Occipital lobe (tissue), 2 donors: Measurements from ENCODE around the gene S100Z. TPM values are rescaled to one million over a fixed set of nuclear protein-coding genes. Genes with fewer than 3 reads are reported as not detected.
"Not testable (repeated sequence)": the region's sequence is repeated elsewhere in the genome, so short reads cannot be mapped to it uniquely, and the experiment has no call there.

Experiments used
- DNase-seq: peaks from one replicate; lab custom pipeline; 2025; lab: John Stamatoyannopoulos, UW
- total RNA-seq: library from RNA; depleted of rRNA; stranded (reverse); fragments of >200 nt; gene quantifications from one replicate; pipeline ENCODE4 v1.2.3, GENCODE V29; 2014

S100Z gene
- total RNA-seq, 1 donor from 2014 or later: 0.47 TPM

DNA sequence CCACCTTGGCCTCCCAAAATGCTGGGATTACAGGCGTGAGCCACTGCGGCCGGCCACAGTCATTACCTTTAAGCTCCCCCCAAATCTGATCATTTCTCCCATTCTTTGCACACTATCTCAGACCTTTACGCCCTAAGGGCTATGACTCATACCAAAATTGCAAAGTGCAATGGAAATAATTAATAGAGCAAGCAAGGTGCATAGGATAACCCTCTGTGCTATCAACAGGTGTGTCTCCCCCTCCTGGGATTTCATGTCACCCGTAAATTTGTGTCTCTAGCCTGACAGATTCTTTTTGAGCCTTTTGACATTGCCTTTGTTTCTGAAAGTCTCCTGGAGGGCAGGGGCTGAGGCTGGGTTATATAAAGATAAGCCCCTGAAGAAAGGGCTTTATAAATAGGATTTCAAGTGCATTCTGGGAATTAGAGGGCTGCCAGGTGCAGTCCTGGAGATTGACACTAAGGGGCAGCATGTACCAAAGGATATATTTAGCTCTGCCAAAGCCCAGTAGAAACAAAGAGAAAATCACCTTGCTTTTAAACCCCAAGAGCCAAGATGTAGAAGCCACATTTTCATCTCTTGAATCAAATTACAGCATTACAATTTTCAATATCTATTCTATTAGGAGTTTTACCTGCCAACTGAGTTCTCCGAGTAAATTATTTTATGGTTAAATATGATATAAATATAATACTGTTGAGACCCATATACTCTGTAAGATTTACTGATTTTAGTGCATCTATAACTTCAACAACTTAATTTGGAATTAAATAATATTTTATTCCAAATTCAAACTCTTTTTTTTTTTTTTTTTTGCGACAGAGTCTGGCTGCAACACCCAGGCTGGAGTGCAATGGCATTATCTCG, 18.2 kb downstream of the S100Z start:
- DNase-seq: peak; percentile 27

DNA sequence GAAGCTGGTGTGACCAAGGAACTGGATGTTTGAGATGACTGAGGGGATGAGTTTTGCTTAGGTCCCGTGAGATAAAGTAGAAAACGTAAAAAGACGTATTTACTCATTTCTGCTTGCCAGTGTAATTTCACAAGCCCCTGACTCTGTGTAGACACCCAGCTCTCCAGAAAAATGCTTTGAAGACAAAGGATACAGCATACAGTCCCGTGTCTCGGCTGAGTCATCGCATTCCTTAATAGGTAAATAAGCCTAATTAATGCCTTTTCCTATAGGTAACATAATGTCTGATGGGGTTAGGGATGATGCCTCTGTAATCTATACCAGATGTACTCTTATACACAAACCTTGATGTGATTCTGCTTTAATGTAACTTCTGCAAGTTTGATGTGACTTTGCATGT, 20.2 kb downstream of the S100Z start:
- no peak for DNase-seq

DNA sequence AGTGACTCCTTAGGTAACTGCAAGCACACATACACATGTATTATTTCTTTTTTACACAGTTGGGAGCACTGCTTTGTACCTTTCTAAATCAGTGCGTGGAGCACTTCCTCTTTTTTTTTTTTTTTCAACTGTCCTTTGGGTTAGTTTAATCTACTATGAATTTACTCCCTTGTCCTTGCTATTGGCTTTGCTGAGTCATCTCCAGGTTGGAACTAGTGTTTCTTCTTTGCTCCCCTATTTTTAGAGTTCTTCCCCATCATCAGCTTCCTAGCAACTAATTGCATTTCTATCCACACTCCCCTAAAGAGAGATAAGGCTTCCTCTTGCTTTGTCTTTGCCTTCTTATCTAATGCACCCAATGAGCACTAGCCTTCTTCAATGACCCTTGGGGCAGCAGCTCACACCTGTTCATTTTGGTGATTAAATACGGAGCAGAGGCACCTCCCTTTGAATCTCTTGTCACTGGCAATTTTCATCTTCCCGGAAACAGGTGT, 24.3 kb downstream of the S100Z start:
- no peak for DNase-seq

DNA sequence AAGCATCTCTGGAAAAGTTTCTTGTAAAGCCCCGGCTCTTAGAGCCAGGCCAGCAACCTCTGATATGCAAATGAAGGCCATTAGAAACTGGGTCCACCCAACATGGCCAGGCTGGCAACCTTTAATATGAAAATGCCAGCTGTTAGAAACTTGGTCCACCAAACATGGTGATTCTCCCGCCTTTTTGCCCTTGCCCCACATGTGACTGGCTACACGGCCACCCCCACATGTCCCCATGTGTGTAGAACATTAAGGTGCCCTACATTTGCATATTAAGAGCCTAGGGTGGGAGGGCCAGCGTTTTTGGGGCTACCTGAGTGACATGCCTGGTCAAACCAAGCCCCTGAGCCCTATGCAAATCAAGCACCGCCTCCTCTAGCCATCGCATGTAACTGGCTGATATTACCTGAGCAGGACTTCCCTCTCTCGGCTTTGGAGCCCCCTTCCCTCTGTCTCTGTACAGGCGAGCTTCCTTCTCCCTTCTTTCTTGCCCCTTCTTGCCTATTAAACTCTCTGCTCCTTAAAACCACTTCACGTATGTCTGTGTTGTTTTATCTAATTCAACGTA, 39.0 kb downstream of the S100Z start:
- DNase-seq: no peak

DNA sequence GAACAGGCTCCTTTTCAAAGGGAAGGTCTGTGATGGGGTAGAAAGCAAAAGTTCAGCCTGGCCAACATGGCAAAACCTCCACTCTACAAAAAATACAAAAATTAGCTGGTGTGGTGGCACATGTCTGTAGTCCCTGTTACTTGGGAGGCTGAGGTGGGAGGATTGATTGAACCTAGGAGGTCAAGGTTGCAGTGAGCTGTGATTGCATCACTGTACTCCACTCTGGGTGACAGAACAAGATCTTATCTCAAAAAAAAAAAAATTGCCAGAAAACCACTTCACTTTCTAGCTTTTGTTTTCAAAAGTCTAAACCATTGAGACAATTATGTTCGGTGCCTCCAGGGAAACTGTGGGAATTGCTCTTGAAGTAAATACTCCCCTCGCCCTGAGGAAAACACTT, 43.5 kb downstream of the S100Z start:
- no peak for DNase-seq

DNA sequence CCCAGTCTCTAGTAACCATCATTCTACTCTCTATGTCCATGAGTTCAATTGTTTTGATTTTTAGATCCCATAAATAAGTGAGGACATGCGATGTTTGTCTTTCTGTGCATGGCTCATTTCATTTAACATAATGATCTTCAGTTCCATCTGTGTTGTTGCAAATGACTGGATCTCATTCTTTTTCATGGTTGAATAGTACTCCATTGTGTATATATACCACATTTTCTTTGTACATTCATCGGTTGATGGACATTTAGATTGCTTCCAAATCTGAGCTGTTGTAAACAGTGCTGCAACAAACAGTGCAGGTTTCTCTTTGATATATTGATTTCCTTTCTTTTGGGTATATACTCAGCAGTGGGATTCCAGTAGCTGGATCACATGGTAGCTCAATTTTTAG, 46.4 kb downstream of the S100Z start:
- DNase-seq: no peak

DNA sequence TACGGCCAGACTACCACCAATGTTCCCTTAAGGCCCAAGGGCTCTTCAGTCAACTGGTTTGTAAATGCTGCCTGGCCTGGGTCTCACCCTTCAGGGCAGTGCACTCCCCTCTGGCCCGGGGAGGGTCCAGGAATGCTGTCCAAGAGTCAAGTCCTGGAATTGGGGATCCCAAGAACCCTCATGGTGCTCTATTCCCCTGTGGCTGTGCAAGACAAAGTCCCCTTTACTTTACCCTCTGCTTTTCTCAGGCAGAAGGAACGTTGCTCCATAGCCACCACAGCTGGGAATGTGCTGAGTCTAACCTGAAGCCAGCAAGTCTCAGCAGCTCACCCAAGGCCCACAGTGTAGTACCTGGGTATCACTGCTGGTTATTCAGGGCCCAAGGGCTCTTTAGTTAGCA, 51.7 kb downstream of the S100Z start:
- DNase-seq: no peak

DNA sequence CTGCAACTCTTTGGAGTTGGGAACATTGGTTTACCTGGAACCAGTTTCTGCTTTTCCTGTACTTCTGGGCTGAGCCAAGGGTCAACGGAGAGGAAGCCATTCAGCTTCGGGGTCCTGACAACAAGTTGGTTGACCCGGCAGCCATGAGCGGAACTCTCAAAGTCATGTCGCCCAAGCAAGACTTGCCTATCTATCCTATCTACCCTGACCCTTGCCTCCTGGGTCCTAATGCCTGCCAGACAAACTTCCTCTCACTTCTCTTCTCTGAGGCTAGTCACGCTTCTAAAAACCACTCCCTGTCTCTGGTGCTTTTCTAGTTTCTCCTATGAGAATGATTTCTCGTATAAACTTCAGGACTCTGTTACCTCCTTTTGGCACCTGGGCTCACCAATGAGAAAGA, 58.4 kb downstream of the S100Z start:
- no peak for DNase-seq

DNA sequence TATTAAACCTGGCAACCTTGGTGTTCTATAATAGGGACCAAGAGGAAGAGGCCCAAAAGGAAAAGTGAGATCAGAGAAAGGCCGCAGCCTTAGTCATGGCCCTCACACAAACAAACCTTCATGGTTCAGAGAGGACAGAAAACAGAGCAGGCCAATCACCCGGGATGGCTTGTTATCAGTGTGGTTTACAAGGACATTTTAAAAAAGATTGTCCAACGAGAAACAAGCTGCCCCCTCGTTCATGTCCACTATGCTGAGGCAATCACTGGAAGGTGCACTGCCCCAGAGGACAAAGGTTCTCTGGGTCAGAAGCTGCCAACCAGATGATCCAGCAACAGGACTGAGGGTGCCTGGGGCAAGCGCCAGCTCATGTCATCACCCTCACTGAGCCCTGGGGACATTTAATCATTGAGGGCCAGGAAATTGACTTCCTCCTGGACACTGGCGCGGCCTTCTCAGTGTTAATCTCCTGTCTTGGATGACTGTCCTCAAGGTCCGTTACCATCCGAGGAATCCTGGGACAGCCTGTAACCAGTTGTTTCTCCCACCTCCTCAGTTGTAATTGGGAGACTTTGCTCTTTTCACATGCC, 60.6 kb downstream of the S100Z start:
- DNase-seq: not testable (repeated sequence)

DNA sequence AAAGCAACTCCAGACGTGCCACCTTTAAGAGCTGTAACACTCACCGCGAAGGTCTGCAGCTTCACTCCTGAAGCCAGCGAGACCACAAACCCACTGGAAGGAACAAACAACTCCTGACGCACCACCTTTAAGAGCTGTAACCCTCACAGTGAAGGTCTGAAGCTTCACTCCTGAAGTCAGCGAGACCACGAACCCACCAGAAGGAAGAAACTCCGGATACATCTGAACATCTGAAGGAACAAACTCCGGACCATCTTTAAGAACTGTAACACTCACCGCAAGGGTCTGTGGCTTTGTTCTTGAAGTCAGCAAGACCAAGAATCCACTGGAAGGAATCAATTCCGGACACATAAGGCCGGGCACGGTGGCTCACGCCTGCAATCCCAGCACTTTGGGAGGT, 64.9 kb downstream of the S100Z start:
- not testable (repeated sequence) for DNase-seq

DNA sequence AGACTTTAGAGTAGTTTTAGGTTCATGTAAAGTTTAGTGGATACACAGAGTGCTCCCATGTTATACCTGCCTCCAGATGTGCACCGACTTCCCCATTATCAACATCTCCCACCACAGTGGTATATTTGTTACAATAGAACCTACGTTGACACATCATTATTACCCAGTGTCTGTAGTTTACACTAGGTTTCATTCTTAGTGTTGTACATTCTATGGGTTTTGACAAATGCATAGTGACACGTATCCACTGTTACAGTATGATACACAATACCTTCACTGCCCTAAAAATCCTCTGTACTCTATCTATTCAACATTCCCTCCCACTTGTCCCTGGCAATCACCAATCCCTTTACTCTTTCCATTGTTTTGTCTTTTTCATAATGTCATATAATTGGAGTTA, 68.7 kb downstream of the S100Z start:
- no peak for DNase-seq

DNA sequence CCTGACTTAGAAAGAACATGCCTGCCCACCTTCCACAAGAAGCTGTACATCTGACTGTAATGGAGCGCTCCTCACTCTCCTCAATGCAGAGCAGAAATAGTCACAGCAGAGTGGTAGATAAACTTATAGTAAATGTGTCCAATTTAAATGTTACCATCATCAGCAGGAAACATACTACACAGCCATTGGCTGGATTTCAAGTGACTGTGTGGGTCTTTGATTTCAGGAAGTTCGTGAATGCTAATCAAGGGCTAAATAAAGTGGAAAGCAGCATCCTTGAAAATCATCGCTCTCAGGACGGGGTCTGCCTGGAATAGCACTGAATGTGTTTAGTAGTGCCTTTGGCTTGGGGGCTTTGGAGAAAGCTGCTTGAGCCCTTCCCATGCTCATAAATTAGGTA, 70.7 kb downstream of the S100Z start:
- DNase-seq: no peak

DNA sequence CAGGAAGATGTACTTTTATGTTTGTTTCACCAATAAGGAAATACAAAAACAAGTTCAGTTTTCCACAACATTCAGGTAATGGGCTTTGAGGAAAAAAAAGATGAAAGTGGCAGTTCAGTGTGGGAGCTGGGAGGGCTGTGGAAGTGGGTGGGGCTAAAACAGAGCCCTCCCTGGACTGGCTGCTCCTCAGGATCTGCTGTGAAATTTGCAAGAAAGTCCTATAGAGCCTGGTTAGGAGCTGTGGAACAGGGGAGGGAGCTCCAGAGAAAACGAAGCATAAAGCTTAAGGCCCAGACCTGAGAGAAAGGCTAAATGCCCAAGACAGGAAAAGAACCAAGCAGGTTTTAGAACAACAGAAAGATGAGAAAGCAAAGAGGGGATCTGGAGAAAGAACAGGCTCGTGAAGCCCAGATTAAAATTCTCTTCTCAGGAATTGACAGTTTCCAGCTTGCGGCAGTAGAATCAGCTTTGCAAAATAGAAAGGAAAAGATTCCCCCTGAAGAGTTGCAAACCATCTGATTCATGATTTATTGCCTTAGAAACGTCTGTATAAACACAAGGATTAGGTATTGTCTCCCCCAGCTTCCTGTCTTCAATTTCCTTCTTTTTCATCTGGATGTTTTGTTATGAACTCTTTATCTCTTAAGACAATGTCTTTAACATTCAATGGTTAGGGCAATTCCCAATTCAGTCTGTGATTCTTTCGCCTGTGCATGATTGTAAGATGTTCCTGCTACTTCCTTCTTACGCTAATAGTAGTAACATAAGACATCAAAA, 76.7 kb downstream of the S100Z start:
- no peak for DNase-seq

DNA sequence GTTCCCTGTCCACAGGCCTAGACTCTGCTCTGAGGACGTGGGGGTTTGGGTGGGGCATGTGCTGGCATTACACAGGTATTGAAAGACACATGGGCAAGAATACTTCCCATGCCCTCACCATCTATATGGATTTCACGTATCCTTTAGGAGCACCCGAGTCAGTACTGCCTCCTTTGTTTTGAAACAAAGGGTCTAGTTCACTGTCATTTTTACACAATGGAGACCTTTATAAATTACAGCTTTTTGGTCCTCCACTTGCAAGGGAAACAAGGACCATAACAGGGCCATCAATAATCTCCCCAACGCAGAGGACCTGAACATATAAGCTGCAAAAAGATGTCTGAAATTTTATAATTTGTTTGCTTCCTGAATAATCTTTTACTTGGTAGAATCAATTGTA, 78.1 kb downstream of the S100Z start:
- no peak for DNase-seq

DNA sequence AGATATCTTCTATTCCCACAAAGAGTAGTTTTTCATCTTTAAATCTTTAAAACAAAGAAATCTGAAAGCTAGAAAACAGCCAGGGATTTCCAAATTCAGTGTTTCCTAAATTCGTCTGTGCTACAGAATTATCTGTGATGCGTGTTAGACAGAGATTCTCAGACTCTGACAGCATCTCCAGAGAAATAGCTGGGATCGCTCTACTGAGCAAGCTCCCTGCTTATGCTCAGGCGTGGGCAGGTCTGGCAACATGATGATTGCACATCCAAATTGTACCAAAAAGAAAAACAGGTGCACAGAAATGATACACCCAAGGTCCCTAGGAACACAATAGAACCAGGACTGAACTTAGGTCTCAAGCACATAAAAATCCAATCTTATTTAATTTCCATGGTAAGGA, 80.3 kb downstream of the S100Z start:
- peak; percentile 5 for DNase-seq

DNA sequence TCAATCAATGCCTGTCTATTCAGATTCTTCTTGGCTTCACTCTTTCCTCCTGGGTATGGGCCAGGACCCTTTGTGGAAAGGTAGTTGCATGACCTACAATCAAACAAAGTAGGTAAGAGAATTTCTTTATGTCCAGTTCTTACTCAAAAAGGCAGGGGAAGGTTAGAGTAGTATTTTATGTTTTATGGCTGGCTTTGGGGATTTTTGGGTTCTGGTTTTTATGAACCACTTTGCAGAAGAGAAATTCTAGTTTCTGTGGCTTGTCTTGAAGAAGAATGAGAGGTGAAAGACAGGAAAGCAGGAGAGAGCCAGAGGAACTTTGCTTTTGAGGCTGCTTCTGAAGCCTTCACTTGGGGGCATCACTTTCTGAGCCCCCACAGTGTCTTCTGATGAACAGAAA, 88.4 kb downstream of the S100Z start:
- DNase-seq: no peak

DNA sequence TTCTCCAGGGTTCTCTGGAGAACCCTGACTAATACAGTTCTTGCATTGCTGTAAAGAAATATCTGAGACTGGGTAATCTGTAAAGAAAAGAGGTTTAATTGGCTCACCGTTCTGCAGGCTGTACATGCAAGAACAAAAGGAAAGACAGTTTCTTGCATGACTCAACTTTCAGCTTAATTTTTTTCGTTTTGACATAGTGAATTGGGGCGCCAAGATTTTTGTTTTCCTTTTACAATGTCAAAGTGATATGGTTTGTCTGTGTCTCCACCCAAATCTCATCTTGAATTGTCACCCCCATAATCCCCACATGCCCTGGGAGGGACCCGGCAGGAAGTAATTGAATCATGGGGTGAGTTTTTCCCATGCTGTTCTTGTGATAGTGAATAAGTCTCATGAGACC, 91.2 kb downstream of the S100Z start:
- no peak for DNase-seq

DNA sequence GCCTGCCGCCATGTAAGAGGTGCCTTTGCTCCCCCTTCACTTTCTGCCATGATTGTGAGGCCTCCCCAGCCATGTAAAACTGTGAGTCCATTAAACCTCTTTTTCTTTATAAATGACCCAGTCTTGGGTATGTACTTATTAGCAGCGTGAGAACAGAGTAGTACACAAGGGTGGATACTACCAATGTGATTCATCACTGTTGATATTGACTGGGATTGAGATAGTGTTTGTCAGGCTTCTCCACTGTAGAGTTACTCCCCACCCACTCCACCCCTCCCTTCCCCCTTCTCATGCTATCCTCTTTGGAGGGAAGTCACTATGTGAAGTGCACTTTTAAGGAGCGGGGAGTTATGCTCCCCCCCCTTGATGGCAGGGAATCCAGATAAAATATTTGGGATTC, 91.6 kb downstream of the S100Z start:
- DNase-seq: no peak

DNA sequence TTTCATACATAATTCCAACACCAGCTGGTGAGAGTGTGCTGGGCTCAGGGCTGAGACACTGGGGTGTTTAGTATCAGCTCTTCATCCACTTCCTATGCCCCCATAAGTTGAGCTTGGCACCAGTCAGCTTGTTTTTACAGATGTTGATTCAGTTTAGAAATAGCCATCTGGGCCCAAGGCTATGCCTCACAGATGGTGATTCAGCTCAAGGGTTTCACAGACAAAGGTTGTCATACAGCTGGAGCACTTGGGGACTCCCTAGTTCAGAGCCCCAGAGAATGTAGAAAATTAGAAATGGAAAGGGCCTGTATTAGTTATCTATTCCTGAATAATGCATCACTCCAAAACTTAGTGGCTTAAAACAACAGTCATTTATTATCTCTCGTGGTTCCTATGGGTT, 92.8 kb downstream of the S100Z start:
- DNase-seq: no peak

DNA sequence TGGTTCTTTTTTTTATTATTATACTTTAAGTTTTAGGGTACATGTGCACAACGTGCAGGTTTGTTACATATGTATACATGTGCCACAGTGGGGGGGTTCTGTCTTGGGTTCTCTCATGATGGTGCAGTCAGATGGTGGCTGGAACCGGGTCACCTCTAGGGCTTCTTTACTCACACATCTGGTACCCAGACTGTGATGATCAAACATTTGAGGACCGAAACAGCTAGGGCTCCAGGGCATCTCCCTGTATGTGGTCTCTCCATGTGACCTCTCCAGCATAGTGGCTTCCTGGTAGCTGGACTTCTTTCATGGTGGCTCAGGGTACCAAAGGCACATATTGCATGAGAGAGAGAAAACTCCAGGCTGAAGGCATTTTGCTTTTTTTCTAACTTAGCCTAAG, 93.2 kb downstream of the S100Z start:
- no peak for DNase-seq

DNA sequence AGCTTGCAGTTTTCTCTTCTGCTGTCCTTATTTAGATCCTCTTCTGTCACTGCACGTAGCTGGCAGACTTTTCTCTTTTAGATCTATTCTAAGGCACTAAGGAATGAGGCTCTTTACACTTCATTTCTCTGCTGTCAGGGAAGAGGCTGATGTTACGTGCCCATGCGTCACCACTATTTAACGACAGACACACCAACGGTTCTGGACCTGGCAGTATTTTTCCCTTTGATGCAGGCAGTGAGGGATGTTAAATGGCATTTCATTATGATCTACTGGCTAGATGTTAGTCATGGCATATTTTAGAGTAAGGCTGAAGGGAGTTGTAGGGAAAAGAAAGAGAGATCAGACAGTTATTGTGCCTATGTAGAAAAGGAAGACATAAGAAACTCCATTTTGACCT, 94.8 kb downstream of the S100Z start:
- no peak for DNase-seq

DNA sequence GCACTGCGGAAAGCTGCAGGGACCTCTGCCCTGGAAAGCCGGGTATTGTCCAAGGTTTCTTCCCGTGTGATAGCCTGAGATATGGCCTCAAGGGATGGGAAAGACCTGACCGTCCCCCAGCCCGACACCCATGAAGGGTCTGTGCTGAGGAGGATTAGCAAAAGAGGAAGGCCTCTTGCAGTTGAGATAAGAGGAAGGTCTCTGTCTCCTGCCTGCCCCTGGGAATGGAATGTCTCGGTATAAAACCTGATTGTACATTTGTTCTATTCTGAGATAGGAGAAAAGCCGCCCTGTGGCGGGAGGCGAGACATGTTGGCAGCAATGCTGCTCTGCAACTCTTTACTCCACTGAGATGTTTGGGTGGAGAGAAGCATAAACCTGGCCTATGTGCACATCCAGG, 95.4 kb downstream of the S100Z start:
- not testable (repeated sequence) for DNase-seq
